GM19023 (cell line): ENCODE results near the gene FSTL1.

Source experiments
- ATAC-seq: cut with Tn5 transposase; IDR thresholded peaks from one replicate; pipeline ENCODE4 v1.9.1; 2021; ENCODE audit warnings: mild to moderate bottlenecking, moderate library complexity; ENCODE audit not compliant: unreplicated experiment

The FSTL1 gene

DNA sequence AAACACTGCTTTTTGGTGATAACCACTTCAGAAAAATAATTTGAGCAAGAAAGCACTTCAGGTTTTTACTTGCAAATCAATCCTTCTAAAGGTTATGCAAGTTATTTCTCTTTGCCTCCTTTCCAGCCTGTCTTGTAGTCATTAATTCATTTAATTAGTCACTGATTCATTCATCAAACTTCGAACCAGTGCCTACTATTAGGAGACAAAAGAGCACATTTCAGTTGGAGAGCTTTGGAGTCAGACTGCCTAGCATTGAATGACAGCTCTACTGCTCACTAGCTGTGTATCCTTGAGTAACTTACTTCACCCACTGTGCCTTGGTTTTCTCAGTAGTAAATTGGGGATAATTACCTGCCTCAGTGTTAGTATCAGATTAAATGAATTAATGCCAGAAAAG, 86.7 kb downstream of the FSTL1 start:
- no peak for ATAC-seq

DNA sequence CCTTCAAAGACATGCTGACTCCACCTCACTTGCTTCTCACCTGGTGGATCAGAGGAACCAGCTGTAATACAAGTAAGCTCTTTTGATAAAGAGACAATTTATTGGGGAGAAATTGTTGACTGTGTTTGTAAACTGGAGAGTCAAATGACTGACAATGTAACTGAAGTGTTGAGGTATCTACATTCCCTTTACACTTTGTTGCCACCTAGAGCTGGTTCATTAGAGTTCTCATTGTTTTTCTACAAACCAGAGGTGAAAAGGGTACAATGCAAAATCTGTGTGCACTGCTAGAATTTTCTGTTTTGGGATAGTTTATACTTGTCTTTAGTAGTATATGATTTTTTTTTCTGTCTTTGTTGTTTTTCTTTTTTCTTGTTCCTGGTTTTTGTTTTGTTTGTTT, 93.0 kb downstream of the FSTL1 start:
- no peak for ATAC-seq

DNA sequence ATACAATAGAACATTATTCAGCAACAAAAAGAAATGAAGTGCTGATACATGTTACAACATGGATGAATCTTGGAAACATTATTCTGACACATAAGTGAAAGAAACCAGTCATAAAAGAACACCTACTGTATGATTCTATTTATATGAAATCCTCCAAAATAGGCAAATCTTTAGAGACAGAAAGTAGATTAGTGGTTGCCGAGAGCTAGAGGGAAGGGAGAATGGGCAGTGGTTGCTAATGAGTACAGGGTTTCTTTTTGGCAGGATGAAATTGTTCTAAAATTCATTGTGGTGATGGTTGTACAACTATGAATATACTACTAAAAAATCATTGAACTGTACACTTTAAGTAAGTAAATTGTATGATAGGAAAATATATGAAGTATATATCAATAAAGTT, 95.3 kb downstream of the FSTL1 start:
- ATAC-seq = no peak

DNA sequence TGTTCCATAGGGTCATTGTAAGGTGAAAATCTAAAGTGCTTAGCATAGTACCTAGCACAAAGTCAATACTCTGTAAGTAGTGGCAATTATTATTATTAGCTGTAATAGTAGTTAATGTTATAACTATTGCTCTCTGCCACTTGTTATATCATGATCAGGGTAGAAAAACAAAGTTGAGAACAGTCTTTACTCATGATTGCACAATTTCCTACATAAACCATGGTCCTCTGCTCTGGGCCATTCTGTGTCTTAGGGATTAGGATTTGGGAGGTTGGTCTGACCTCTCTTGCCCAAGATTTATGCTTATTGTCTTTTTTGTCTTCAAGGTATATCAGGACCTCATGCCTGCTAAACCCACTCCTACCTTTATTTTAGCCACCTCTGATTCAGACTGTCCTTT, 97.3 kb downstream of the FSTL1 start:
- ATAC-seq = no peak

DNA sequence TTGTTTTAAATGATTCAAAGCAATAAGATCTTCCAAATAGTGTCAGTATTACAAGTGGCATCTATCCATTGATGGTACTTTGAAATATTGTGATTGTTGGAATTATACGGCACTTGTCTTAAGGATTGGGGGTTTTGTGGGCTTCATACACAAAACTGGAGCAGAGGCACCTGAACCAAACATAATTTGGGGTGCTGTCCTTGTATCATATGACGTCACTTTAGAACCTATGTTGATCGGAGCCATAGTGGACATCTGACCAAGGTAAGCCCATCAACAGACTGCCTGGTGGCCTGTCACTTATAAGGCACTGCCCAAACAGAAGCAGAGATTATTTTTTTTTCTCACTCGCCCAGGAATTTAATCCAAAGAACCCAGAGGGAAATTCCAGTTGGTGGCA, 98.8 kb downstream of the FSTL1 start:
- no peak for ATAC-seq

DNA sequence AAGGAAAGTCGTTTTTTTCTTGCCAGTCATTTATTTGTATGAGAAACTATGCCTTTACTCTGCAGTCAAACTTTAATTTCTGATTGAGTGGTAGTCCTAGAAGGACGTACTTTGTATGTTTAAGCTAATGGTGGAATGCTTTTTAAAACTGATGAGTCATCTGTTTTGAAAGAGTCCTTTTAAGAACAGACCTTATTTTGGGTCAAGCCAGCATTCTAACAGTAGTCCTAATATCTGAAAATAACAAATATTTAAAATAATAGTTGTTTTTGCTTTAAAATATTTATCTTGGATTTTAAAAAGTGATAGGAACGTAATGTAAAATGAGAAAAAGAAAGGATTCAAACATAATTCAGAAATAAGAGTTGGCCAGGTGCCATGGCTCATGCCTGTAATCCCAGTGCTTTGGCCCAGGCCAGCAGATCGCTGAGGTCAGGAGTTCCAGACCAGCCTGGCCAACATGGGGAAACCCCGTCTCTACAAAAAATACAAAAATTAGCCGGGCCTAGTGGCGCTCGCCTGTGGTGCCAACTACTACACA, 100.3 kb downstream of the FSTL1 start:
- no peak for ATAC-seq

DNA sequence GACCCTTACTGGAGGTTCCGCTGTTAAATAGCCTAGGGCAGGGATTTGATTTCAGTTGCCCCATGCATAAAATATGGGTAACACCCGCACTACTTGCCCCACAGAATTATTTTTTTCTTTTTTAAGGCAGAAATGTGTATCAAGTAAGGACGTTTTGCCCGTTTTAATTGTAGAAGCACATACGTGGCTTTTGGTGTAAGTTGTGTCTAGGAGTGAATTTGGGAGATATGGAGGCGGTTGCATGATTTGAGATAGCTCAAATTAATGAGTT, 101.0 kb downstream of the FSTL1 start:
- ATAC-seq = no peak

DNA sequence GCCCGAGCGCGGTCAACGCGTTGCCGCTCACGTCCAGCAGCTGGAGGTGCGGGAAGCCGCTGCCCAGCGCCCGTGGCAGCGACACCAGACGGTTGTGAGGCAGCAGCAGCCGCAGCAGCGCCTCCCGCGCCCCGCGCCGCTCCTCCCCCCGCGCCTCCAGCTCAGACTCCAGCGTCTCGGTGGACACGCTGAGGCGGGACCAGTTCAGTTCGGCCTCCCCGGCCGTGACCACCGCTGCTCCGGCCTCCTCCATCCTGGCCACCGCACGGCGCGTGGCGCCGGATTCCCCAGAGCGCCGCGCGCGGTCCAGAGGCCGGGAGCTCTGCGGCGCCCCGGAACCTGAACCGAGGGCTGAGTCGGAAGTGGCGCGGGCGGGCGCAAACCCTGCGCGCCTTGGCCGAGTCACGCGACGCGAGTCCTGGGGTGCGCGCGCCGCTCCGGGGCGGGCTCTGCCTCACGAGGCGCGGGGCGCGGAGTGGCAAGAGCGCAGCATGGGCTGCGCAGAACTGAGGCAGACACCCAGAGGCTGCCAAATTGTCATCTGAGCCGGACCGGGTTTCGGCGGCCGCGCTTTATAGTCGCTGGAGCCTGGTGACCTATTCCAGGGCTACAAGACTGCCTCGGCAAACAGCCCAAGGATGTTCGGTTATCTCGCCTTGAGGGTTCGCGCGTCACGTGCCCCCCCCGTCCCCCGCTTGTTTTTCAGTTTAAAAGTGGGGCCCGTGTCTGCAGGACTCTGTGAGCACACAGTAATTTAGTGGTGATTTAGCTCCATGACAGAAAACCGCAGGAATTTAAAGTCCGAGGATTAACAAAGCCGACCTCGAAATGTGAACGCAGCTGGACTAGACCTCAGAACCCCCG, 101.6 kb downstream of the FSTL1 start, which contains the start of gene LRRC58:
Gene LRRC58, minus strand, starts transcription at position 364 of the 864 bp plus-strand sequence. Its CDS starts 111 bp downstream, at position 253.
- peak; percentile 91 for ATAC-seq

DNA sequence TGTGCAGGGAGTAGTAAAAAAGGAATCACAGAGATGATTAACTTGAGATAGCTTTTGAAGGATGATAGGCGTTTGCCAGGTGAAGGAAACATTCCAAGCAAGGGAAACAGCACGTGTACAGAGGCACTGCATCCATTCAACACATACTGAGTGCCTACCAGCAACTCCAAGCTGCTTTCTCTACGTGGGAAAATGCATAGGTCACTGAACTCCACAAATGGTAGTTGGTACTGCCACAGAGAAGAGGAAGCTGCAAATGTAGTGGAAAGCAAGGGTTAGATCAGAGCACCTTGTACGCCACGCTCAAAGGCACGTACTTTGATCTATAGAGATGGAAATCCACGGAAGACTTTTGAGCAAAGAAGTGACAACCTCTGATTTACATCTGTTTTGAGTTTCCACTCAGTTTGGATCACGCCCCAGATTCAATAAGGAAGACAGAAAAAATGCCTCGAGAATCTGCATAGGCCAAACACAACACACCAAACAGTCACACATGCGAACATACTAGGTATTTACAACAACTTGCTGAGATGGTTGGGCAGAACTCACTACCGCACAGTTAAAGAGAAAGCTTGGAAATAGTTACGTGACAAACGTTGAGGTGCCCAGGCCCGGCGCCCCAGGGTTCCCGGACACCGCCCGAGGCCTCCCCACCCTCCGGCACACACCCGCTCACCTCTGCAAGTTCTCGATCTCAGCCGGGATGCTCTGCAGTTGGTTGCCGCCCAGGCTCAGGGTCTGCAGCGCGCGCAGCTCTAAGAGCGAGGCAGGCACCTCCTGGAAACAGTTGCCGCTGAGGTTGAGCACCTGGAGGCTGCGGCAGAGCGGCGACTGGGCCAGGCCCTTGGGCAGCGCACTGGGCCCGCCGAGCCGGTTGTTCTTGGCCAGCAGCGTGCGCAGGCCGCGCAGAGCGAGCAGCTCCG, 102.5 kb downstream of the FSTL1 start:
- ATAC-seq = peak; percentile 56

DNA sequence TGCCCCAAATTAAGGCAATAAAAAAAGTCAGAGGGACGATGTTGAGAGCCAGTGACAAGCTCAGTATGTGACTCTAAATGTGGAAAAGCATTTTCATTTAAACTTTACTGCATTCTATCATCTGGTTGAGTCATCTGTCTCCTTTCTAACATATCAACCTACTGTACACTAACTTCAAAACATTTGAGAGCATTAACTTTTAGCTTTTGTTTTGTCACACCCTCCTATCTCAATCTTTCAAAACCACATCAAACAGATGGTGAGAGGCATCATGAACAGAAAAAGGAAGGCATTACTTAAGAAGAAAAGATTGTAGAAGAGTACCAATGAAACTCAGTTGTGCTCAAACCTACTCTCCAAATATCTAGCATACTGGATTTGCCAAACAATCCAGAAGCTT, 106.4 kb downstream of the FSTL1 start:
- no peak for ATAC-seq
